ENCODE results near the gene KRT34. TPM values are rescaled to one million over a fixed set of nuclear protein-coding genes. Genes with fewer than 3 reads are reported as not detected.
"Not testable (repeated sequence)": the region's sequence is repeated elsewhere in the genome, so short reads cannot be mapped to it uniquely, and the experiment has no call there.

The KRT34 gene
- total RNA-seq: not detected in 2 replicates
- long read RNA-seq: 0 reads

GRCh38 chr17:41381943-41382342 lies at the start of gene KRT34:
Gene KRT34, minus strand, starts transcription at chr17:41382306. Its CDS starts 60 bp downstream, at chr17:41382246.
- not testable (repeated sequence) for H3K27me3 Mint-ChIP-seq (ENCODE audit: unreplicated experiment); DNase-seq (ENCODE audit: extremely low spot score, unreplicated experiment); H3K9me3 Mint-ChIP-seq (ENCODE audit: unreplicated experiment); H3K27ac Mint-ChIP-seq (ENCODE audit: unreplicated experiment); H3K4me3 Mint-ChIP-seq (ENCODE audit: unreplicated experiment); H3K36me3 Mint-ChIP-seq (ENCODE audit: unreplicated experiment)
- H3K4me1 Mint-ChIP-seq (ENCODE audit: unreplicated experiment): peaks cover 11% of the 10 kb centered on the region

- not testable (repeated sequence) for H3K36me3 Mint-ChIP-seq (ENCODE audit: unreplicated experiment); DNase-seq (ENCODE audit: extremely low spot score, unreplicated experiment); H3K4me3 Mint-ChIP-seq (ENCODE audit: unreplicated experiment); H3K9me3 Mint-ChIP-seq (ENCODE audit: unreplicated experiment); H3K4me1 Mint-ChIP-seq (ENCODE audit: unreplicated experiment); H3K27ac Mint-ChIP-seq (ENCODE audit: unreplicated experiment); H3K27me3 Mint-ChIP-seq (ENCODE audit: unreplicated experiment)
Observed at GRCh38 chr17:41430376-41430775, 48.3 kb upstream of the KRT34 start.

DNA sequence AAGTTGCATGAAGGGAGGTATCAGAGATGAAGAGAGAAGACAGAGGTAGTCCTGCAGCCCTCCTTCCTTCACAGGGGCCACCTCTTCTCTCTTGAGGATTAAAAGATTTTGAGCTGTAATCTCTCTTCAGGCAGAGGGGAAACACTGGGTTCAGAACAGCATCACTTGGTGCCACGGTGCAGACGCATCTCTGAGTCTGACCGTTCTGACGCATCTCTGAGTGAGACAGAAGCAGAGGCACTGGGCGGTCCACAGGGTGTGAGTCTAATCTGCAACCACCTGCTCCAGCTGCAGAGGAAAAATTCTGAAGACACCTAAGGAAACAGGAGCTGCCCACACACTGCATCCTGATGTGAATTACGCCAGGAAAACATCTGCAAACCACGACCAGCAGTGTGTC lies 47.6 kb upstream of the KRT34 start:
- DNase-seq (ENCODE audit: extremely low spot score, unreplicated experiment): no peak
- Mint-ChIP-seq H3K4me1 (ENCODE audit: unreplicated experiment) (no peaks in the 10 kb centered on the region), H3K4me3 (ENCODE audit: unreplicated experiment) (no peak overlapping the region), H3K9me3 (ENCODE audit: unreplicated experiment) (no peaks in the 10 kb centered on the region), H3K27me3 (ENCODE audit: unreplicated experiment) (peaks cover 2% of the 10 kb centered on the region), H3K36me3 (ENCODE audit: unreplicated experiment) (no peaks in the 10 kb centered on the region), H3K27ac (ENCODE audit: unreplicated experiment) (no peak overlapping the region)
- TF ChIP-seq, protein P1, sequence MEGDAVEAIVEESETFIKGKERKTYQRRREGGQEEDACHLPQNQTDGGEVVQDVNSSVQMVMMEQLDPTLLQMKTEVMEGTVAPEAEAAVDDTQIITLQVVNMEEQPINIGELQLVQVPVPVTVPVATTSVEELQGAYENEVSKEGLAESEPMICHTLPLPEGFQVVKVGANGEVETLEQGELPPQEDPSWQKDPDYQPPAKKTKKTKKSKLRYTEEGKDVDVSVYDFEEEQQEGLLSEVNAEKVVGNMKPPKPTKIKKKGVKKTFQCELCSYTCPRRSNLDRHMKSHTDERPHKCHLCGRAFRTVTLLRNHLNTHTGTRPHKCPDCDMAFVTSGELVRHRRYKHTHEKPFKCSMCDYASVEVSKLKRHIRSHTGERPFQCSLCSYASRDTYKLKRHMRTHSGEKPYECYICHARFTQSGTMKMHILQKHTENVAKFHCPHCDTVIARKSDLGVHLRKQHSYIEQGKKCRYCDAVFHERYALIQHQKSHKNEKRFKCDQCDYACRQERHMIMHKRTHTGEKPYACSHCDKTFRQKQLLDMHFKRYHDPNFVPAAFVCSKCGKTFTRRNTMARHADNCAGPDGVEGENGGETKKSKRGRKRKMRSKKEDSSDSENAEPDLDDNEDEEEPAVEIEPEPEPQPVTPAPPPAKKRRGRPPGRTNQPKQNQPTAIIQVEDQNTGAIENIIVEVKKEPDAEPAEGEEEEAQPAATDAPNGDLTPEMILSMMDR (IDR thresholded peaks at IDR 0.05): no peak

DNA sequence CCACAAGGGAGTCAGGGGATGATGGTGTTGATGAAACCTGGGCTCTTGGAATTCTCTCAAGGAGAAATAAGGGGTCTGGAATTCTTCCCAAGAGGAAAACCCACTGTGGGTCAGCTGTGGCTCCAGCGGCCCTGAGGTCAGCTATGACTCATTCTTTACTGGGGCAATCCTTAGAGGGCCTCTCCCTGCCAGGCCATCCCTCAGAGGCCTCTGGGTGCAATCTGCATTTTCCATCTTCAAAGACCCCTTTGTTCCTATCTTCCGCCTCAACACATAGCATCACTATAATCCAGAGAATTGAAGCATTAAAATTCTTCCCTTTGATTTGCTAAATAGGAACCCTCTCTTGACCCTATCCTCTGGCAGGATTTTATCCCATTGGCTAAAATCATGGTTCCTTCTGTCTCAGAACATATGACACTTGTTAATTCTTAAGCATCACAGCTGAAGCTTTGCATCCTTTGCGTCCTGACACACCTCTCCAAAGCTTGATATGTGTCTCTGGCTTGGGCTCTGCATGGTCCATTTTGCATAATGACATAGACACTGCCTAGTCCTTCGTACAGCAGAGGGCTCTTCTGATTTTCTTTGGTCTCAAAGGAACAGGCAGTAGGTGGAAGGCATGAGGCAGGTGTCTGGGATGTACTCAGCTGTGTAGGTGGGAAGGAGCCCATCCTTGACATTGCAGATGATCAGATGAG lies 46.6 kb upstream of the KRT34 start:
- TF ChIP-seq, protein P1 (IDR thresholded peaks at IDR 0.05): no peak
- Mint-ChIP-seq H3K4me1 (ENCODE audit: unreplicated experiment) (no peaks in the 10 kb centered on the region), H3K9me3 (ENCODE audit: unreplicated experiment) (no peaks in the 10 kb centered on the region), H3K4me3 (ENCODE audit: unreplicated experiment) (no peak overlapping the region), H3K27ac (ENCODE audit: unreplicated experiment) (no peak overlapping the region), H3K36me3 (ENCODE audit: unreplicated experiment) (no peaks in the 10 kb centered on the region), H3K27me3 (ENCODE audit: unreplicated experiment) (peaks cover 2% of the 10 kb centered on the region)
- no peak for DNase-seq (ENCODE audit: extremely low spot score, unreplicated experiment)

DNA sequence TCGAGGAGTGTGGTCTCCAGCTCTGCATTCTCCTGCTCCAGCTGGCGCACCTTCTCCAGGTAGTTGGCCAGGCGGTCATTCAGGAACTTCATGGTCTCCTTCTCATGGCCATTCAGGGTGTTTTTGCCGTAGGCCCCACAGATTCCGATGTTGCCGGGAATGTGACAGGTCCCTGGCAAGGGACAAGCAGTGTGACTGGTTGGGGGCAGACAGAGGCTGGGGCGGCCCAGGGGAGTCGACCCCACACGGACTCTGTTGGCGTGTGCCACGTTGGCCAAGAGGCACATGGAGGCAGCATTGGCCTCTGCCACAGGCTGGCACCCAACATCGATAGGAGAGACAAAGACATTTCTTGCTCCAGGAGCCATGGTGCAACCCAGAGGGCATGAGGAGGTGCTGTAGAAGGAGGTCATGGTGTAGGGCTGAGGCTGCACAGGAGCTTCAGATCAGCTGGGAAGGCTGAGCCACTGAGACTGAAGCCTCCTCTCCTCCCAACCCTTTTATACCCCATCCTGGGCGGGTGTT lies 42.1 kb upstream of the KRT34 start, which contains the start of gene KRT37:
TSS of gene KRT37 (minus strand) at position 475 of the 525 bp plus-strand sequence. CDS start at position 413, 62 bp downstream.
- Mint-ChIP-seq H3K27me3 (ENCODE audit: unreplicated experiment) (peaks cover 2% of the 10 kb centered on the region), H3K27ac (ENCODE audit: unreplicated experiment) (no peak within 1 kb of the TSS), H3K36me3 (ENCODE audit: unreplicated experiment) (no peaks in the 10 kb centered on the region), H3K9me3 (ENCODE audit: unreplicated experiment) (no peaks in the 10 kb centered on the region), H3K4me3 (ENCODE audit: unreplicated experiment) (no peak within 1 kb of the TSS), H3K4me1 (ENCODE audit: unreplicated experiment) (no peaks in the 10 kb centered on the region)
- no peak for DNase-seq (ENCODE audit: extremely low spot score, unreplicated experiment)
- TF ChIP-seq, protein P1 (IDR thresholded peaks at IDR 0.05): no peak

DNA sequence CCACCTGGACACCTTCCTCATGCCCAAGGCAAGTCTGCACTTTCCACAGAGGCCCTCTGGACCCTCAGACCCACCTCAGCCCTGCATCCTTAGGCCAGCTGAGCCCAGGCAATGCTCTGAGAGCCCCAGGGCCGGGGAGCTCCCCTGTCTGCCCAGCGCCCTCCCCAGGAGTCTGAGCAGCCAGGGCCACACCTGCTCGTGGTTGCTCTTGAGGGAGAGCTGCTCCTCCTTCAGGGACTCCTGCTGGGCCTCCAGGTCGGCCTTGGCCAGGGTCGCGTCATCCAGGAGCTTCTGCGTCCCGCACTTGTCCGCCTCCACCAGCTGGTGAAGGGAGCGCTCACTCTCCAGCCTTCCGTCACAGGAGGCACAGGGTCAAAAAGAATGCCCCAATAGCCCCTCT lies 40.5 kb upstream of the KRT34 start:
- H3K9me3 Mint-ChIP-seq (ENCODE audit: unreplicated experiment); H3K4me3 Mint-ChIP-seq (ENCODE audit: unreplicated experiment); H3K36me3 Mint-ChIP-seq (ENCODE audit: unreplicated experiment); H3K27me3 Mint-ChIP-seq (ENCODE audit: unreplicated experiment); H3K4me1 Mint-ChIP-seq (ENCODE audit: unreplicated experiment); DNase-seq (ENCODE audit: extremely low spot score, unreplicated experiment); H3K27ac Mint-ChIP-seq (ENCODE audit: unreplicated experiment): not testable (repeated sequence)

Measured in osteocyte (in vitro differentiated cells).